Liver (tissue), 9 donors: ENCODE measurements around the gene SYNGR2. TPM values are rescaled to one million over a fixed set of nuclear protein-coding genes. Genes with fewer than 3 reads are reported as not detected.

Experiments
- DNase-seq: peaks from one replicate; pipeline ENCODE4 v3.0.0-alpha.2; 2017; ENCODE audit warnings: low spot score
- H3K27ac ChIP-seq, 2 donors: one replicate each; pipeline ENCODE4 v1.7.0; 2013; ENCODE audit warnings: inconsistent platforms in 2 of 2, low read length in 2 of 2, control low read depth in 1 of 2, low read depth in 1 of 2, mild to moderate bottlenecking in 1 of 2
- H3K27me3 ChIP-seq, 4 donors: one replicate each; pipeline versions ENCODE4 v1.6.1 to v1.7.0; 2013; ENCODE audit warnings: low read length in 3 of 4, inconsistent platforms in 1 of 4, mild to moderate bottlenecking in 1 of 4, moderate library complexity in 1 of 4; ENCODE audit not compliant: control insufficient read depth in 4 of 4, insufficient read depth in 4 of 4
- H3K36me3 ChIP-seq, 4 donors: one replicate each; pipeline versions ENCODE4 v1.6.1 to v1.7.0; 2013; ENCODE audit warnings: low read length in 3 of 4, mild to moderate bottlenecking in 3 of 4, low read depth in 1 of 4, moderate library complexity in 1 of 4; ENCODE audit not compliant: control insufficient read depth in 4 of 4, insufficient read depth in 3 of 4
- H3K4me1 ChIP-seq, 4 donors: one replicate each; pipeline versions ENCODE4 v1.6.1 to v1.7.0; 2013; ENCODE audit warnings: low read length in 3 of 4, mild to moderate bottlenecking in 3 of 4, moderate library complexity in 1 of 4; ENCODE audit not compliant: control insufficient read depth in 4 of 4, insufficient read depth in 4 of 4
- H3K4me3 ChIP-seq, 3 donors: one replicate each; pipeline versions ENCODE4 v1.6.1 to v1.7.0; 2013; ENCODE audit warnings: low read length in 3 of 3, control low read depth in 1 of 3, low read depth in 1 of 3, mild to moderate bottlenecking in 1 of 3
- H3K9ac ChIP-seq, 2 donors: one replicate each; pipeline ENCODE4 v1.7.0; 2013; ENCODE audit warnings: low read length in 2 of 2, mild to moderate bottlenecking in 2 of 2, moderate library complexity in 2 of 2, control low read depth in 1 of 2, low read depth in 1 of 2
- H3K9me3 ChIP-seq, 4 donors: one replicate each; pipeline versions ENCODE4 v1.6.1 to v1.7.0; 2013; ENCODE audit warnings: low read length in 3 of 4; ENCODE audit not compliant: control insufficient read depth in 4 of 4
- EGR1 ChIP-seq, 2 donors: IDR thresholded peaks; 2 replicates each; pipeline ENCODE4 v1.6.1; 2016 to 2018; ENCODE audit warnings: antibody characterized with exemption in 2 of 2, low read depth in 2 of 2
- FOXA1 ChIP-seq: IDR thresholded peaks from 2 replicates; pipeline ENCODE4 v1.6.1; 2016; ENCODE audit warnings: antibody characterized with exemption
- FOXA2 ChIP-seq: IDR thresholded peaks from 2 replicates; pipeline ENCODE4 v1.6.1; 2016; ENCODE audit warnings: antibody characterized with exemption
- GABPA ChIP-seq, 2 donors: IDR thresholded peaks in 1 of 2; conservative IDR thresholded peaks in 1 of 2; 2 replicates each; pipeline ENCODE4 v1.6.1; 2016; ENCODE audit warnings: antibody characterized with exemption in 2 of 2, mild to moderate bottlenecking in 1 of 2, moderate library complexity in 1 of 2
- HNF4A ChIP-seq, 2 donors: conservative IDR thresholded peaks; 2 replicates each; pipeline ENCODE4 v1.6.1; 2016; ENCODE audit warnings: antibody characterized with exemption in 2 of 2, mild to moderate bottlenecking in 2 of 2
- HNF4G ChIP-seq: IDR thresholded peaks from 2 replicates; pipeline ENCODE4 v1.6.1; 2016; ENCODE audit warnings: antibody characterized with exemption
- JUND ChIP-seq, 2 donors: IDR thresholded peaks; 2 replicates each; pipeline ENCODE4 v1.6.1; 2016; ENCODE audit warnings: antibody characterized with exemption in 2 of 2
- NR2F2 ChIP-seq: IDR thresholded peaks from 2 replicates; pipeline ENCODE4 v1.6.1; 2016; ENCODE audit warnings: antibody characterized with exemption
- RAD21 ChIP-seq, 2 donors: IDR thresholded peaks; 2 replicates each; pipeline ENCODE4 v1.6.1; 2016; ENCODE audit warnings: antibody characterized with exemption in 2 of 2, mild to moderate bottlenecking in 2 of 2
- RXRA ChIP-seq, 2 donors: IDR thresholded peaks; 2 replicates each; pipeline ENCODE4 v1.6.1; 2017 to 2018; ENCODE audit warnings: antibody characterized with exemption in 2 of 2, mild to moderate bottlenecking in 1 of 2
- SP1 ChIP-seq: IDR thresholded peaks from 2 replicates; pipeline ENCODE4 v1.6.1; 2018; ENCODE audit warnings: antibody characterized with exemption, mild to moderate bottlenecking
- TAF1 ChIP-seq: conservative IDR thresholded peaks from 2 replicates; pipeline ENCODE4 v1.6.1; 2016; ENCODE audit warnings: antibody characterized with exemption, mild to moderate bottlenecking
- YY1 ChIP-seq: IDR thresholded peaks from 2 replicates; pipeline ENCODE4 v1.6.1; 2016; ENCODE audit warnings: antibody characterized with exemption, mild to moderate bottlenecking
- WGBS: extraction: QIAGEN DNeasy Blood & Tissue Kit; methylation state at CpG from one replicate; pipeline ENCODE4 v1.1.7; 2013; 5-methylcytosine and 5-hydroxymethylcytosine counted together
- polyA plus RNA-seq, 2 donors: library from polyadenylated mRNA; stranded (reverse) in 1 of 2; unstranded in 1 of 2; fragments of 200-250 nt in 1 of 2; fragments of >200 nt in 1 of 2; fragmentation: Nextera tagmentation in 1 of 2; extraction: Ambion mirVana in 1 of 2; gene quantifications; one replicate each; pipeline versions ENCODE4 v1.2.1 to v1.2.3, GENCODE V29; 2013 to 2015
- total RNA-seq, 2 donors: library from RNA; depleted of rRNA; stranded (reverse); fragments of >200 nt; gene quantifications; one replicate each; pipeline ENCODE4 v1.2.3, GENCODE V29; 2014
- TF ChIP-seq, protein P1 (sequence below): IDR thresholded peaks from 2 replicates; pipeline ENCODE4 v1.6.1; 2016; ENCODE audit warnings: antibody characterized with exemption, mild to moderate bottlenecking
- TF ChIP-seq, protein P2 (sequence below): IDR thresholded peaks from 2 replicates; pipeline ENCODE4 v1.6.1; 2016; ENCODE audit warnings: antibody characterized with exemption
- TF ChIP-seq, protein P3 (sequence below): IDR thresholded peaks from 2 replicates; pipeline ENCODE4 v1.6.1; 2016; ENCODE audit warnings: antibody characterized with exemption
- TF ChIP-seq, protein P4 (sequence below): fragments of 150-350 bp; IDR thresholded peaks from 2 replicates; pipeline ENCODE4 v1.5.1; 2017; ENCODE audit warnings: improper control_type of control experiment, low read depth, low read length; ENCODE audit not compliant: missing input control
- TF ChIP-seq, protein P5 (sequence below): IDR thresholded peaks from 2 replicates; pipeline ENCODE4 v1.6.1; 2016; ENCODE audit warnings: antibody characterized with exemption
- donor health status: healthy.
- donor health status: healthy.
- donor health status: healthy.
- donor health status: healthy.
- donor health status: healthy.

SYNGR2 gene
- total and polyA plus RNA-seq, 4 donors: 27.9 to 84.7 (median 55.2) TPM

DNA sequence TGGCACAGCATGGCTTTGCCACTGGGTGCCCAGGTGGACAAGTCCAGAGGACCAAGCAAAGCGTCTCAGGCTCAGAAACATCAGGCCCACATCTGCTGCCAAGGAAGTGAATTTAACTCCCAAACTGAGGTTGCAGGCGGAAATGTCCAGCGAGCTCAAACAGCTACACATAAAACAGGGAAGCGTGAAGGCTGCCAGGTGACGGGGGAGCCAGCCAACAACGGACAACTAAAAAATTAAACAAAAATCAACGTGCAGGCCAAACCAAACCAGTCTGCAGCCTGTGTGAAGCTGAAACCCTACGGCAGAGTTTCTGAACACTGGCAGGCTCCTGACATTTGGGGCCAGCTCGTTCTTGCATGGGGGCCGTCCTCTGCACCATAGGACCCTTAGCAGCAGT is 16.0 kb downstream of the SYNGR2 start:
- peaks cover 13 to 41% (median 33%) of the 10 kb centered on the region in 4 donors for H3K4me1 ChIP-seq

DNA sequence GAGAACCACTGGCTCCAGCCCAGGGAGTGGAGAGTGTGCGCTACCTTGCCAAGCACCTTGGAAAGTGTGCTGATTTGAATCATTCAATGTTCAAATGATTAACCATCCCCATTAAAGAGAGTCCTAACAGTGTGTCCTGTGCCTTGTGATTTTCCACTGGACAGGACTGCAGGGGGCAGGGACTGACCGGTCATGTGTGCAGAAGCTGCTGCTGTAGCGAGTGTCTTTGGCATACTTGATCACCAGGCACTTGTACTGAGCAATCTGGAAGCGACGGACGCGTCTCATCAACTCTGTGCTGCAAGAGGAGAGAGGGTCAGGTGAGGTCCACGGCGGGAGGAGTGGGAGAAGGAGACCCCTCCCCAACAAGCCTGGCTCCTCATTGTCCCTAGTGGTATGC is 16.5 kb downstream of the SYNGR2 start:
- Histone ChIP-seq H3K9me3 (no peaks in the 10 kb centered on the region), H3K4me3 (peak overlapping the region in 2 of 3 donors; percentile 37 to 46), H3K4me1 (peaks cover 13 to 45% (median 35%) of the 10 kb centered on the region in 4 donors), H3K9ac (peak overlapping the region in 1 of 2 donors; percentile 48), H3K27me3 (no peaks in the 10 kb centered on the region), H3K36me3 (no peaks in the 10 kb centered on the region), H3K27ac (peak overlapping the region; percentile 73 to 80)
- no peak for DNase-seq
- WGBS: 32% methylated on average over 9 of the region's 9 CpGs
- TF ChIP-seq, protein P1, sequence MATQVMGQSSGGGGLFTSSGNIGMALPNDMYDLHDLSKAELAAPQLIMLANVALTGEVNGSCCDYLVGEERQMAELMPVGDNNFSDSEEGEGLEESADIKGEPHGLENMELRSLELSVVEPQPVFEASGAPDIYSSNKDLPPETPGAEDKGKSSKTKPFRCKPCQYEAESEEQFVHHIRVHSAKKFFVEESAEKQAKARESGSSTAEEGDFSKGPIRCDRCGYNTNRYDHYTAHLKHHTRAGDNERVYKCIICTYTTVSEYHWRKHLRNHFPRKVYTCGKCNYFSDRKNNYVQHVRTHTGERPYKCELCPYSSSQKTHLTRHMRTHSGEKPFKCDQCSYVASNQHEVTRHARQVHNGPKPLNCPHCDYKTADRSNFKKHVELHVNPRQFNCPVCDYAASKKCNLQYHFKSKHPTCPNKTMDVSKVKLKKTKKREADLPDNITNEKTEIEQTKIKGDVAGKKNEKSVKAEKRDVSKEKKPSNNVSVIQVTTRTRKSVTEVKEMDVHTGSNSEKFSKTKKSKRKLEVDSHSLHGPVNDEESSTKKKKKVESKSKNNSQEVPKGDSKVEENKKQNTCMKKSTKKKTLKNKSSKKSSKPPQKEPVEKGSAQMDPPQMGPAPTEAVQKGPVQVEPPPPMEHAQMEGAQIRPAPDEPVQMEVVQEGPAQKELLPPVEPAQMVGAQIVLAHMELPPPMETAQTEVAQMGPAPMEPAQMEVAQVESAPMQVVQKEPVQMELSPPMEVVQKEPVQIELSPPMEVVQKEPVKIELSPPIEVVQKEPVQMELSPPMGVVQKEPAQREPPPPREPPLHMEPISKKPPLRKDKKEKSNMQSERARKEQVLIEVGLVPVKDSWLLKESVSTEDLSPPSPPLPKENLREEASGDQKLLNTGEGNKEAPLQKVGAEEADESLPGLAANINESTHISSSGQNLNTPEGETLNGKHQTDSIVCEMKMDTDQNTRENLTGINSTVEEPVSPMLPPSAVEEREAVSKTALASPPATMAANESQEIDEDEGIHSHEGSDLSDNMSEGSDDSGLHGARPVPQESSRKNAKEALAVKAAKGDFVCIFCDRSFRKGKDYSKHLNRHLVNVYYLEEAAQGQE: peak; percentile 69
- TF ChIP-seq JUND (IDR thresholded peaks at IDR 0.05) (peak in 1 of 2 donors; percentile 45), HNF4A (conservative IDR thresholded peaks at IDR 0.05) (peak; percentile 75 to 82), RAD21 (IDR thresholded peaks at IDR 0.05) (peak in 1 of 2 donors; percentile 36), GABPA (IDR thresholded peaks at IDR 0.05 in 1 of 2, conservative IDR thresholded peaks at IDR 0.05 in 1 of 2) (peak in 1 of 2 donors; percentile 33), SP1 (peak; percentile 96), HNF4G (peak; percentile 4), FOXA2 (peak; percentile 42), TAF1 (peak; percentile 93), RXRA (IDR thresholded peaks at IDR 0.05) (peak; percentile 88 to 93), YY1 (peak; percentile 60), EGR1 (IDR thresholded peaks at IDR 0.05; ENCODE audit: low read depth in 2 of 2) (peak in 1 of 2 donors; percentile 88), NR2F2 (no peak), FOXA1 (peak; percentile 54)
- TF ChIP-seq, protein P2, sequence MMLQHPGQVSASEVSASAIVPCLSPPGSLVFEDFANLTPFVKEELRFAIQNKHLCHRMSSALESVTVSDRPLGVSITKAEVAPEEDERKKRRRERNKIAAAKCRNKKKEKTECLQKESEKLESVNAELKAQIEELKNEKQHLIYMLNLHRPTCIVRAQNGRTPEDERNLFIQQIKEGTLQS: peak; percentile 50
- TF ChIP-seq, protein P3, sequence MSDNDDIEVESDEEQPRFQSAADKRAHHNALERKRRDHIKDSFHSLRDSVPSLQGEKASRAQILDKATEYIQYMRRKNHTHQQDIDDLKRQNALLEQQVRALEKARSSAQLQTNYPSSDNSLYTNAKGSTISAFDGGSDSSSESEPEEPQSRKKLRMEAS: peak; percentile 83
- TF ChIP-seq, protein P4, sequence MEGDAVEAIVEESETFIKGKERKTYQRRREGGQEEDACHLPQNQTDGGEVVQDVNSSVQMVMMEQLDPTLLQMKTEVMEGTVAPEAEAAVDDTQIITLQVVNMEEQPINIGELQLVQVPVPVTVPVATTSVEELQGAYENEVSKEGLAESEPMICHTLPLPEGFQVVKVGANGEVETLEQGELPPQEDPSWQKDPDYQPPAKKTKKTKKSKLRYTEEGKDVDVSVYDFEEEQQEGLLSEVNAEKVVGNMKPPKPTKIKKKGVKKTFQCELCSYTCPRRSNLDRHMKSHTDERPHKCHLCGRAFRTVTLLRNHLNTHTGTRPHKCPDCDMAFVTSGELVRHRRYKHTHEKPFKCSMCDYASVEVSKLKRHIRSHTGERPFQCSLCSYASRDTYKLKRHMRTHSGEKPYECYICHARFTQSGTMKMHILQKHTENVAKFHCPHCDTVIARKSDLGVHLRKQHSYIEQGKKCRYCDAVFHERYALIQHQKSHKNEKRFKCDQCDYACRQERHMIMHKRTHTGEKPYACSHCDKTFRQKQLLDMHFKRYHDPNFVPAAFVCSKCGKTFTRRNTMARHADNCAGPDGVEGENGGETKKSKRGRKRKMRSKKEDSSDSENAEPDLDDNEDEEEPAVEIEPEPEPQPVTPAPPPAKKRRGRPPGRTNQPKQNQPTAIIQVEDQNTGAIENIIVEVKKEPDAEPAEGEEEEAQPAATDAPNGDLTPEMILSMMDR: no peak
- TF ChIP-seq, protein P5, sequence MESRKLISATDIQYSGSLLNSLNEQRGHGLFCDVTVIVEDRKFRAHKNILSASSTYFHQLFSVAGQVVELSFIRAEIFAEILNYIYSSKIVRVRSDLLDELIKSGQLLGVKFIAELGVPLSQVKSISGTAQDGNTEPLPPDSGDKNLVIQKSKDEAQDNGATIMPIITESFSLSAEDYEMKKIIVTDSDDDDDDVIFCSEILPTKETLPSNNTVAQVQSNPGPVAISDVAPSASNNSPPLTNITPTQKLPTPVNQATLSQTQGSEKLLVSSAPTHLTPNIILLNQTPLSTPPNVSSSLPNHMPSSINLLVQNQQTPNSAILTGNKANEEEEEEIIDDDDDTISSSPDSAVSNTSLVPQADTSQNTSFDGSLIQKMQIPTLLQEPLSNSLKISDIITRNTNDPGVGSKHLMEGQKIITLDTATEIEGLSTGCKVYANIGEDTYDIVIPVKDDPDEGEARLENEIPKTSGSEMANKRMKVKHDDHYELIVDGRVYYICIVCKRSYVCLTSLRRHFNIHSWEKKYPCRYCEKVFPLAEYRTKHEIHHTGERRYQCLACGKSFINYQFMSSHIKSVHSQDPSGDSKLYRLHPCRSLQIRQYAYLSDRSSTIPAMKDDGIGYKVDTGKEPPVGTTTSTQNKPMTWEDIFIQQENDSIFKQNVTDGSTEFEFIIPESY: peak; percentile 36

More for the DNA sequence above, 16.0 kb downstream of the SYNGR2 start:
- H3K9ac ChIP-seq: no peak overlapping the region
- H3K4me3 ChIP-seq: no peak overlapping the region
- H3K36me3 ChIP-seq: no peaks in the 10 kb centered on the region
- no peaks in the 10 kb centered on the region for H3K27me3 ChIP-seq
- TF ChIP-seq YY1 (peak; percentile 8), SP1 (no peak)
- WGBS: 35% methylated on average over 10 of the region's 10 CpGs
- H3K9me3 ChIP-seq: no peaks in the 10 kb centered on the region
- no peak for DNase-seq
- H3K27ac ChIP-seq: peak overlapping the region; percentile 73 to 80
